HG03457 (cell line): ENCODE results near the gene OR5B17.
"Not testable (repeated sequence)": the region's sequence is repeated elsewhere in the genome, so short reads cannot be mapped to it uniquely, and the experiment has no call there.

ENCODE experiments used
- ATAC-seq: cut with Tn5 transposase; IDR thresholded peaks from one replicate; pipeline ENCODE4 v1.9.1; 2021; ENCODE audit warnings: moderate number of reproducible peaks; ENCODE audit not compliant: unreplicated experiment

The OR5B17 gene

DNA sequence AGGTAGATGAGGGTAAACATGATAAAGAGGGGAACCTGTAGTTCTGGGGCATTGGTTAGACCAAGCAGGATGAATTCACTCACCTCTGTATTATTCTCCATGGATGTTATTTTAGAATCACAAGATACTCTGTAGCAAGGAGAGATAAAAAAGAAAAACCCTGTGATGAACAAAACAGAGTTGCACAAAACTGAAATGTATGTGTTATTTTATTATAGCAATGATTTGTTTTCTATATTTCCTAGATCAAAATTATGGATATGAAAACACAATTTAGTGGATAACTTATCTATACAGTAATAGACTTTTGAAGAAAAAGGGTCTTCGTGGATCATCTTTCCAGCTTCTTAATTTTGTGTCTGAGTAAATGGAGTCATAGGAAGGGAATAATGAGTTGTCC, at the start of gene OR5B17:
Gene OR5B17, minus strand, starts transcription at position 101 of the 400 bp plus-strand sequence. Its CDS starts 0 bp downstream, at position 101.
- no peak for ATAC-seq

DNA sequence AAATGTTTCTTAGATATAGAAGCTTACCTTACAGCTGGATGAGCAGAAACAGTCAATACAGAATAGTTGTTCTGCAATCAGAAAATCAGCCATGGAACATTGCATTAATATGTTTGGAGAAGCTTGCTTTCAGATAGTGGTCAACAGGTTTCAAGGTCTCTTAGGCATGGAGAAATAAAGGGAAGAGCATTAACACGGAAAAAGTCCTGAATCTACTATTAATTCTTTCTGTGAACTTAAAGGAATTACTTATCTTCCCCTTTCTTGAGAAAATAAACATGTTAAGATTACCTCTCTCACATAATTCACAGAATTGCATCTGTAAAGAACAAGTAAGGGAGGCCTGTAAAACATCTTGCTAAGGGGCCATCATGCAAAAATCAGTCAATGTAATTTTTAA, 47.9 kb upstream of the OR5B17 start, which contains the start of gene OR5B3:
Gene OR5B3, minus strand, starts transcription at position 101 of the 400 bp plus-strand sequence. CDS start 3,465 bp downstream, outside the sequence.
- no peak for ATAC-seq

DNA sequence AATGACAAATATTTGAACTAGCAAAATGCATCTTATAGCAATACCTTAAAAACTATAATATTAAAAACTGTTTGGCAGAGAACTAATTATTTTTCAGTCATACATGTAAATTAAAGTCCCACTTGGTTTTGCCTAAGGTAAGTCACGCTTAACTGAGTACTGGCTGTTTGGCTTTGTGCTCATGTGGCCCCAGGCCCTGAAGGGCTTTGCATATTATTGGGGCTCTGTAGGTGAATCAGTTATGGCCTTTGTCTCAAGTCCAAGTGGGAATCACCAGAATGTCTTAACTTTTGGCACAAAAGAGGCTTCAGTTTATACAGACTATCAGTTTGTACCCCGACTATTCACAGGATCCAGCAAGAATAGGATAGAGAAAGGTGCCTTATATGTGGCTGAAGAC, 40.8 kb upstream of the OR5B17 start:
- not testable (repeated sequence) for ATAC-seq

DNA sequence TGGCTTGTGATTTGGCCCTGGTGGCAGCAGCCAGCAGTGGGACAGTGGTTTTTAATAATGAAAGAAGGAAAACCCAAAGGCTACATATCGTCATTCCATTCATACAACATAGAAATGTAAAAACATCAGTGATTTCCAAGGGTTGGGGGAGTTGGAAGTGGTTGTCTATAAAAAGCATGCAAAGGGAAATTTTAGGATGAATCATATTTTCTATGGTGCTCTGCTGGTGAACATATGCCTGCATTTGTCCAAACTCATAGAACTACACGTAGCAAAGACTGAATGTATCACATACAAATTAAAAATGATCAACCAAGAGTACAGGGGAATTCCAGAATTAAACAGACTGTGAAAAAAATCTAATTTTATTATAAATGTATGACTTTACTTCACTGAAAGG, 36.7 kb upstream of the OR5B17 start:
- ATAC-seq: no peak

DNA sequence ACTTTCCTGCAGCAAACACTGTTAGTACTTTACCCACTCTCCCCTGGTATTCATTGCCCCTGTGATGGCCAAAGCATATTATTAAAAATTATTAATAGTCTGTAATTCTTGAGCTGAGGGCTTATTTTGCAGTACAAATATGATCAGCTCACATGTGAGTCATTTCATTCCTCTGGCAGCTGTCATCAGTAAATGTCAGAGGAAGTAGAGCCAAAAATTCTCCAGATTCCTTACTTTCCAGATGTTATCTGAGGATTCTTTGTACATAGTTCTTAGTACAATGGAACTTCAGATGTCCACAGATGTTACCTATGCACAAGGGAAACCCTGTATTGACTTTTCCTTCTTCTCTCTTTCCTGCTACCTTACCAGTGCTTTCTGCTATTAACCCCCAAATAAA, 35.3 kb upstream of the OR5B17 start:
- no peak for ATAC-seq

GRCh38 chr11:58392746-58393145, 33.9 kb upstream of the OR5B17 start:
- no peak for ATAC-seq

DNA sequence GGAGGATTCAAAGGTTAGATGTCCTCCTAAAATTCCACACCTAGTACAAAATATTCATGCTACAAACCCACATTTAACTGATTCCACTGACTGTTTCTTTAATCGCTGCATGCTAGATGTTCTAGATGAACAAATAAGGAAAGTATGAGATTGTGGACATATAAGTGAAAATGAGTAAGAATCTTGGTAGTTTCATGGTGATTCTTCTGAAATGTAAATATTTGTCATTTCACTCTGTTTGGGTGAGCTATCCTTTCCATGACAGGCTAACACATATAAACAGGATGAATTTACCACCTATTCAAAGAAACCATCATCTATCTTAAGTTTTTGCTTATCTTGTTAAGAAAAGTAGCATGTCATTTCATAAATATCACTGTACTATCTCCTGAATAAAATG, 33.0 kb upstream of the OR5B17 start:
- no peak for ATAC-seq

DNA sequence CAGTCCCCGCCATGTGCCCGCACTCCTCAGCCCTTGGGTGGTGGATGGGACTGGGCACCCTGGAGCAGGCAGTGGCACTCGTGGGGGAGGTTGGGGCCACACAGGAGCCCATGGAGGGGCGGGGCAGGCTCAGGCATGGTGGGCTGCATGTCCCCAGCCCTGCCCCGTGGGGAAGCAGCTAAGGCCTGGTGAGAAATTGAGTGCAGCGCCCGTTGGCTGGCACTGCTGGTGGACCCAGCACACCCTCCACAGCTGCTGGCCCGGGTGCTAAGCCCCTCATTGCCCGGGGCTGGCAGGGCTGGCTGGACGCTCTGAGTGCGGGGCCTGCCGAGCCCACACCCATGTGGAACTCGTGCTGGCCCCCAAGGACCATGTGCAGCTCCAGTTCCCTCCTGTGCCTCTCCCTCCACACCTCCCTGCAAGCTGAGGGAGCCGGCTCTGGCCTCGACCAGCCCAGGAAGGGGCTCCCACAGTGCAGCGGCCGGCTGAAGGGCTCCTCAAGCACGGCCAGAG, 31.7 kb upstream of the OR5B17 start:
- ATAC-seq: no peak

- no peak for ATAC-seq
Observed at GRCh38 chr11:58354727-58355126, 4.1 kb downstream of the OR5B17 start.

DNA sequence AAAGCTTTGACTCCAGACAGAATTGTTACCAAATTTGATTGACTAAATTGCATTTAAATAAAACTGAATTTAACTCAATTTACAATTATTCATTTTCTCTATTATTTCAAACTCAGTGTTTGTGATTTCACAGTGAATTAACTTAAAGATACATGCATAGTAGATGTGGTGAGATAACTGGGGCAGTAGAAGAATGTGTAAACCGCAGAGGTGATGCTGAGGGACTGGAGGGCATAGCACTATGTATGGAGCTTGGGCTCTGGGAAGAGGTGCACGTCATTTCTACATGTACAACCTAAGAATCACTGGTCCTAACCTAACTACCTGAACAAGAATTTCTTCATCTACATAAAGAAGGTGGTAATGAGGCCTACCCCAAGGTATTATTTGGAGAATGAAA, 13.7 kb downstream of the OR5B17 start:
- no peak for ATAC-seq

DNA sequence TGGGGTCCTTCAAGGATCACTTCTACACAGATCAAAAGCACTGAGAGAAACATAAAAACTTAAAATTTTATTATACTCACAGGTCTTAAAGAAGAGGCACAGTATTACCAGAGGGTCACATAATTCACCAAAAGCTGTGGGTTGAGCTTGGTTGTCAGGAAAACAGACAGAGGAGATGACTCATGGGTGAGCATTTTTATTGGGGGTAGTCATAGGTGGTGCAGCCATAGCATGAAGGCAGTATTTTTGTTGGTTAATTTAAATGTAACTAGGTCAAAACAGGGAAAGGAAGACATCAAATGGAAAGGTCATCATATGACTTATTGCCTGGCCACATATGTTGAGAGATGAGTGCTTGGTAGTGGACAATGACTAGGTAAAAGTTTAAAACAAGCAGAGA, 24.2 kb downstream of the OR5B17 start:
- ATAC-seq: no peak

DNA sequence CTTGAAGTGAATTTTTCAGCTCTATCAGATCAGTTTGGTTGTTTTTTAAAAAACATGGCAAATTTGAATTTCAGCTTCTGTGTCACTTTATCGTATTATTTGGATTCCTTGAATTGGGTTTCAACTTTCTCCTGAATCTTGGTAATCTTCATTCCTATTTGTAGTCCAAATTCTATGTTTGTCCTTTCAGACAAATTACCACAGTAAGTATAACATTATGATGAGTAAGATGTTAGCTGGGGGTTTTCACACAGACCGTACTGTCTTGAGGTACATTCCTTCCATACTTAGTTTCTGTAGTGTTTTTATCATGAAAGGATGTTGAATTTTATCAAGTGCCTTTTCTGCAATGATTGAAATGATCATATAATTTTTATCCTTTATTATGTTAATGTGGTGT, 28.0 kb downstream of the OR5B17 start:
- no peak for ATAC-seq

DNA sequence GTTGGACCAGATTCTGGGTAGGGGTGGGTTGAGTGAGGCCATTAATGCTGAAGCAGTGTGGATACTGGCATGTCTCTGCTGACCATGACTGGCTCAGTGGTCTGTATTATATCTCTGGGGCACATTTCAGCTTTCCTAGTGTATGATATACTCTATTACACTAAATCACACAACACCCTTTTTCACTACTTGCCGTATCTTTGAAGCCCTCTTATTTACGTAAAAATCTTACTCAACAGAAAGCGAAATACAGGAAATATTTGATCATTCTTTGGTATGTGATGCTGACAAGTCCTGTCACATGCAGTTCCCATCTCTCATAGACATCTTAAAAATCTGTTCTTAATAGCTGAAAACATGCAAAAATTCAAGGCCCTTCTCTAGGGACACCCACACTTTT, 40.3 kb downstream of the OR5B17 start:
- ATAC-seq: no peak

DNA sequence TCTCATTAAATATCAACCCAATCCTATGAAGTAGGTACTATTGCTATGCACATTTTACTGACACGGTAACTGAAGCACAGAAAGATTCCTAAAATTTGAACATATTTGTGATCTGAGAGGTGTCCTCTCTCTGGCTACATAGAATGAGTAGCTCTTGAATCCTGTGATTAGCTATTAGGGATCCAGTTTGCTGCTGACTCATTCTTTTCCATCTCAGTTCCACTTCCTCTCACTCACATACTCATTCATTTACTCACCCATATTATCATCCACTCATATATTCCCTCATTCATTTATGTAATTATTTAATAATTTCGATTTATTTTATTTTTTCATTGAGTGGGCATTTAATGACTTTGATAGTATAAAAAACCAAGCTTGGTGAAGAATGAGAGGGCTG, 42.7 kb downstream of the OR5B17 start:
- no peak for ATAC-seq
